Measurements from ENCODE around the gene PPP2R2D.

Gene PPP2R2D

DNA sequence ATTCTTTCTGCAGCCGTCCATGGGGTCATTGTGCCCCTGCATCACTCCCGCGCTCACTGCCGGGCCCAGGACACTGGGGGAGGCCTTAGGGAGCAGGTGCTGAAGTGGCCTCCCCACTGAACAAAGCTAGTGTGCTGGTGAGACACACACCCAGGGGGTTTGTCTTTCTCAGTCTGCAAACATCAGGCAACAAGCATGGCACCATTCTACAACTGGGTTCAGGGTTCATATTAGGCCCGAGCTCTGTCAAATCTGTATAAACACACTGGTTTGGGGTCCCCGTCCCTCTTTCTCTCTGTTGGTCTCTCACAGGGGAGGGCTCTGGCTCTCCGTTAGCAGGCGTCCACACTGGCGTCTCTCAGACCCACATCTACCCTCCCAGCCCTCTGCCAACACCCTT, 11.1 kb upstream of the PPP2R2D start:
- no peak for DNase-seq (ENCODE audit: low spot score)

DNA sequence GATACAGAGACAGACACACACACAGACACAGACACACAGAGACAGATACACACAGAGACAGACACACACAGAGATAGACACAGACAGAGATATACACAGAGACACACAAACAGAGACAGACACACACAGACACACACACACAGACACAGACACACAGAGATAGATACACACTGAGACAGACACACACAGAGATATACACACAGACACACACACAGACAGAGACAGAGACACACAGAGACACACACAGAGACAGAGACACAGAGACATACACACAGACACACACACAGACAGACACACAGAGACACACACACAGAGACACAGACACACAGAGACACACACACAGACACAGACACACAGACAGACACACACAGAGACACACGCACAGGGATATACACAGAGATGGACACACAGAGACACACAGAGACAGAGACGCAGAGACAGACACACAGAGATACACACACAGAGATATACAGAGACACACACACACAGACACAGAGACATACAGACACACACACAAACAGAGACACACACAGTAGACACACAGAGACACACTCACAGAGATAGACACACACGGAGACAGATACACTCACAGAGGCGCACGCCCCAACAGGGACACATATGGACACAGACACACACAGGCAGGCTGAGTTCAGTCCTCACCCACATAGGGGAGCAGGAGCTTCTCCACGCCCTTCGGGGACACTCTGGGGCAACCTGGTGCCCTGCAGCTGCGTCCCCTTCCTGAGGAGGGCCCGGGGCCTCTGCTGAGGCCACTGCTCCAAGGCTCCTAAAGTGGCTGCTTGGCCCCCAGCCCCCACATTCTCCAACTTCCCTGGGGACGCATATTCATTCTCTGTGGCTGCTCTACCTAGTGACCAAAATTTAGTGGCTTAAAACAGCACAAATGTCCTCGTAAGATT, 10.3 kb upstream of the PPP2R2D start:
- no peak for DNase-seq (ENCODE audit: low spot score)

DNA sequence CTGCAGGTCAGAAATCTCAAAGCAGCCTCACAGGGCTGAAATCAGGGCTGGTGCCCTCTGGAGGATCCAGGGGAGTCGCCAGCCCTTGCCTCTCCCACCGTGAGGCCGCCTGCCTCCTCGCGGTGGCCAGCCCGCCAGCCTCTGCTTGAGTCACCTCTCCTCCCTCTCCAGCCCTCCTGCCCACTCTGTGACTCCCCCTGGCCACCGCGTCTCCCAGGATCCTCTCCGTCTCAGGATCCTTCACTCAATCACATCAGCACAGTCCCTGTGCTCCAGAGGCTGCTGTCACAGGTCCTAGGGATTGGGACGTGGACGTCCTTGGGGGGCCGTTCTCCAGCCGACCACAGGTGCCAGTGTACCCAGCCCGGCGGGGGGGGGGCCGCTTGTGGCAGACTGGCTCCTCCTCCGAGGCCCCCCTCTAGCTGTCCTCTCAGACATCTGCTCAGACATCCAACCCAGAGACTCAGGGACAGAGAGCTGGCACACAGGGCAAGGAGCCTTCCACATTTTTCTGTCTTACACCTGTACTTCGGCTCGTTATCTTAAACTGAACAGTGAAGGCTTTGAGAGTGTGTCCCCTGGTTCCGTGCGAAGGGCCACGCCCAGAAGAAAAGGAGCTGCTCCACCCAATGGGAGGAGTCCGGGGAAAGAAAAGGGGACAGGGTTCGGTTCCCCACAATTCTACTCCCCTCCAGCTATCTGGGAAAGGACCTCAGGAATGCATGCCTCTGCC, 9.4 kb upstream of the PPP2R2D start:
- no peak for DNase-seq (ENCODE audit: low spot score)

DNA sequence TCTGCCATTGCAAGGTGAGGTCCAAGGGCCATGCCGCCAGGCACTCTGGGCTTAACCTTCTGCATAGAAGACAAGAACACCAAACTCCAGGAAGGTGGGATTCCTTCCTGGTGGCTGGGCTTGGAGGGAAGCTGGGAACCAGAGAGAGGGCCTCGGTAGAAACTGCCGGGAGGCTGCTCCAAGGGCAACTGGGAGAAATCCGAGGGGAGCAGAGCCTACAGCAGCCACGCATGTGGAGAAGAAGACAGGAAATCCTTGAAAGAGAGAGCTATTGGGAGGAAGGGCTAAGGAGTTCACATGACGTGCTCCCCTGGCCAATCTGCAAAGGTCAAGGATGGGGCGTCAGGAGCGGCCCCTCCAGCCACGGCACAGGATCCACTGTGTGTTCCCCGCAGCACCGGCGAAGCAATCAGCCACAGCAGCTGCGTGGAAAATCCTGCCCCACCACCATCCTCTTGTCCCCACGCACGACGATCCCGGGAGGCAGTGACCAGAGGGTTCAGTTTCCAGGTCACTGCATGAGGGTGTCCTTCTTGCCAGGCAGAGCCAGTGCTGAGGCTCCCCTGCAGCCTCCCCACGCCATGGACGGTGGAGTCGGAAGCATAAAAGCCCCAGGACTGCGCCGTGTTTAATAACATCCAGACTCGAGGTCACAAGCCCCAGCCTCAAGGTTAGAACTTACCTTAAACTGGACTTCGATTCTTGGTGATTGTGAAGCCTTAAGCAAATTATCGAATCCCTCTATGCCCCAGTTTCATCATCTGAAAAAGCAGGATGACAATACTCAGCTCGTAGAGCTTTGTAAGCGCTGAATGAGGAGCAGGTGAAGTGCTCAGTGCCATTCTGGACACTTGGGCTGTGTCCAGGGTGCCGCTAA, 8.6 kb upstream of the PPP2R2D start:
- no peak for DNase-seq (ENCODE audit: low spot score)

DNA sequence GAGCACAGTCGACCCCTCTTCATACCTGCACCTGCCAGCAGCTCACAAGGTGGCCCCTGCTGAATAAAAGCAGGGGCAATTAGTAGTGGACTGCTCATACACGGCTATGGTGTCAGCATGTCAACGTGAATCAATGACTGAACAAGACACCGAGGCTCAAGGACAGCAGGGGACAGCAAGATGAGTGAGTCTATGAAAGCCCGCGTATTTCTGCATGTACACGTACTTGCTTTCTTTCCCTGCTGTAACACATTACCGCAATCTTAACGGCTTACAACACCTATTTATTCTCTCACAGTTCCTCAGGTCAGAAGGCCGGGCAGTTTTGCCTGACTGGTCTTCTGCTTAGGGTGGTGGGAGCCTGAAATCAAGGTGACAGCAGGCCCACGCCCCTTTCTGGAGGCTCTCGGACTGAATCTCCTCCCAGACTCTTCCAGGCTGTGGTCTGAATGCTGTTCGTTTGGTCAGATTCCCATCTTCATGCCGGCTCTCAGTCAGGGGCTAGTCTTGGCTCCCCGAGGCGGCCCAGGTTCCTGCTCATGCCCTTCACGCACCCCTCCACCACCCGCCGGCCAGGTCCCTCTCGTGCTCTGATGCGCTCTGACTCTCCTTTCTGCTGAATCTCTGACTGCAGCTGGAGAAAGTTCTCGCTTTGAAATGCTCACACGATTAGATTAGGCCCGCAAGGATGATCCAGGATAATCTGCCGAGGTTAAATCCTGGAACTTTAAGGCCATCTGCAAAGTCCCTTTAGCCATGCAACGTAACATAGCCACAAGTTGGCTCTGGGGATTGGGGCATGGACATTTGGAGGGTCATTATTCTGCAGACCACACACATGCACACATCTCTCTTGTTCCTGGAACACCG, 7.8 kb upstream of the PPP2R2D start:
- DNase-seq (ENCODE audit: low spot score), result no peak

DNA sequence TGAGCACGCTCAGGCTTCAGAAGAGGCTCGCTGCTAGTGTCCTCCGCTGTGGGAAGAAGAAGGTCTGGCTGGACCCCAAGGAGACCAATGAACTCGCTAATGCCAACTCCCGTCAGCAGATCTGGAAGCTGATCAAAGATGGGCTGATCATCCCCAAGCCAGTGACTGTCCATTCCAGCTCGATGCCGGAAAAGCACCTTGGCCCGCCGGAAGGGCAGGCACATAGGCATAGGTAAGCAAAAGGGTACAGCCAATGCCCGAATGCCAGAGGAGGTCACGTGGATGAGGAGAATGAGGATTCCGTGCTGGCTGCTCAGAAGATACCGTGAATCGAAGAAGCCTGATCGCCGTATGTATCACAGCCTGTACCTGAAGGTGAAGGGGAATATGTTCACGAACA, 5.7 kb upstream of the PPP2R2D start:
- DNase-seq (ENCODE audit: low spot score), result no peak

DNA sequence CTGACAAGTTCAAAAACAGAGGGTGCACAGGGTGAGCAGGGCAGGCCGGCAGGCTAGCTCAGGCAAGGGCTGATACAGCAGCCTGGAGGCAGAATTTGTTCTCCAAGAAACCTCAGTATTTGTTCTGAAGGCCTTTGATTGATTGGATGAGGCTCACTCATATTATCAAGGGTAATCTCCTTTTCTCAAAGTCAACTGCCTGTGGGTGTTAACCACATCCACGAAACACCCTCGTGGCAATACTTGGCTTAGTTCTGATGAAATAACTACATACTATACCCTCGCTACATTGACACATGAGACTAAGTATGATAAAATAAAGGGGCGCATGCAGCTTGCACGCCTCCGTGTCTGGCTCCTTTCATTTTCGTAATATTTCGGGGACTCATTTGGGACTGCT, 4.4 kb upstream of the PPP2R2D start:
- no peak for DNase-seq (ENCODE audit: low spot score)

DNA sequence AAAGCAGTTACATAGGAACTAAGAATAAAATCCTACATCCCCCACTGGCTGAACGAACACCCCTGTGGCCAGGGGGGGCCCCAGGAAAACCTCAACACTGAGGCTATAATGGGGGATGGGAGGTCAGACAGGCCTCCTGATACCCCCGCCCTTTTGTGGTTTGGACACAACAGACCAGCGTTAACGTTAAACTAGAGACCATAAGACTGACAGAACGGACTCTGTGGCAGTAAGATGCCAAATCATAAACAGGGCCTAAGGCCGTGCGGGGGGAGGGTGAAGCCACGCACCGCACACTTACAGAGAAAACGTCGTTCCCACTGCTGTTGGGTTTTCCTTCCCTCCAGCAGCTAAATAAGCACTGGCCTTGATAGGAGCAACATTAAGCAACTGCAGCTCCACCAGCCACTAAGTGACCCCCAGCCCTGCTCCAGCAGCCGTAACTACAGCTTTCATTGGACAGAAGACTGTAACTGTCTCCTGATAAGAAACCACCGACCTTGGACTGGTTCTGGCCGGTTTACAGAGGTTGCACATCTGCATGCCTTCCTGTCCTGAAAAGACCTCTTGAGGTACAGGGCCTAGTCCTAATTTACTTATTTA, 3.4 kb upstream of the PPP2R2D start:
- DNase-seq (ENCODE audit: low spot score), result no peak

DNA sequence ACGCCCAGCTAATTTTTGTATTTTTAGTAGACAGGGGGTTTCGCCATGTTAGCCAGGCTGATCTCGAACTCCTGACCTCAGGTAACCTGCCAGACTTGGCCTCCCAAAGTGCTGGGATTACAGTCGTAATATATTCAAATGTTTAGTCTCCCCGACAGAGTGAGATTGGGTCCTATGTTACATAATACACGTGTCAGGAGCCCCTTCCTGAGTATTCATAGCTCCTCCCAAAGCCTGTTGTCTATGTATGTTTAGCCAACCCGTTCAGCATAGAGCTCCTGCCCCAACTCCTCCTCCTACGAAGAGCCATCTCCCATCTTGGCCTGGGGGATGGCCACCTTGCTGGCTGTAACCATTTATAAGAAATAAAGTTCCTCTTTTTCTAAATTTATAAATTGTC, 2.7 kb upstream of the PPP2R2D start:
- DNase-seq (ENCODE audit: low spot score), result no peak

DNA sequence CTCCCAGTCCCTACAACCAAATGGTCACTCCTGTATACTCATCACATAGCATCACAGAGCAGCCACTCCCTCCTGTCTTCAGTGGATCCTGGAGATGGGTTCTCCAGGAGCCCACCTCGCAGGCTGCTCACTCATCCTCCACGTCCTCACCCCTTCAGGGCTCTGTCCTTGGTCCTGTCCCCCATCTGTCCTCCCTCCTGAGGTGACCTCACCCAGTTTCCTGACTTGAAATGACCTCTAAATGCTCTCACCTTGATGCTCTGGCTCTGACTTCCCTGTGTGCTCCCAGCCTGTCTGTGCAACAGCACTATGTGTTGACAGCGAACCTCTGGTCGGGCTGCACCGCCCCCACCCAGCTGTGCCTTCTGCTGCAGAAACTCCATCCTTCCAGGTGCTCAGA, 2.1 kb upstream of the PPP2R2D start:
- no peak for DNase-seq (ENCODE audit: low spot score)

DNA sequence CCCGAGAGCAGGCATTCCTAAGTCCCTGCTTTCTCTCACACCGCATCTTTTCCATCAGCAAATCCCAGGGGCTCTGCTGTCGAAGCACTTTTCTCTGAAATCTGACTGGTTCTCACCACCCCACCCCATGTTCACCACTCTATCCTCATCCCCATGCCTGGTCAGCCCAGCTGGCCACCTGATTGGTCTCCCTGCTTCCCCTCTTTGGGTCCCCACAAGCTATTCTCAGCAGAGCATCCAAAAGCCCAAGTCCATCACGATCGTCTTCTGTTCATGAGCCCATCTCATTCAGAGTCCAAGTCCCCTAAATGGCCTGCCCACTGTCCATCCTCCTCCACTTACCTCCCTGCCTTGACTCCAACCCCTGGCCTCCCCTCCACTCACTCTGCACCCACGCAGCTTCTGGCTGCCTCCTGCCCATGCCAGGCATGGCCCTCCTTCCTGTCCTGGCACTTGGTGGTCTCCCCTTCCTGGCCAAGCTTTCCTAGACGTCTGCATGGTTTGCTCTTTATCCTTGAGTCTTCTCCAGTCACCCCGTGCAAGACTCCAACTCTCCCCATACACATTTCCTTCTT, 1.6 kb upstream of the PPP2R2D start:
- DNase-seq (ENCODE audit: low spot score), result no peak

DNA sequence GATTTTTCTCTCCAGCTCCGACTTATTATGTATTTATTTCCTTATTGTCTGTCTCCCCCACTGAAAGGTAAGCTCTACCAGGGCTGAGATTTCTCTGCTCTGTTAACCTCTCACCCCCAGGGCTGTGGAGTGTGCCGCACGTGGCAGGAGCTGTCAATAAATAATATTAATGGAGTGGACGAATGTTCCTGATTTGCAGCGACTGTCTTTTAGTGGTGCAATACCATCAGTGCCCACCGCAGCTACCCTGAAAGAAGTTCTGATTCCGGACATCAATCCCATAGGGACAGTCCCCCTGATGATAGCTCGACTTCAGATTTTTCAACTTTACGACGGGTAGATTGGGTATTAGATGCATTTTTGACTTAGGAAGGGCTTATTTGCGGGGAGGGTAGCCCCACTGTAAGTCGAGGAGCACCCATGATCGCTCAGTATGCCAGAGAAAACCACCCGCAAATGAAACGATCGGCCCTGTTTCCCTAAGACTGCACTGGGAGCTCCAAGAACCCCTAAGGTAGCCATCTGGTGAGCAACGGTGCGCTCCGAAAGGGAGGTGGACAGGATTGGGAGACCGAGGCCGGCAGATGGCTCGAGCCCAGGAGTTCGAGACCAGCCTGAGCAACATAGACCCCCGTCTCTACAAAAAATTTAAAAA, 986 bp upstream of the PPP2R2D start:
- DNase-seq (ENCODE audit: low spot score), result no peak

DNA sequence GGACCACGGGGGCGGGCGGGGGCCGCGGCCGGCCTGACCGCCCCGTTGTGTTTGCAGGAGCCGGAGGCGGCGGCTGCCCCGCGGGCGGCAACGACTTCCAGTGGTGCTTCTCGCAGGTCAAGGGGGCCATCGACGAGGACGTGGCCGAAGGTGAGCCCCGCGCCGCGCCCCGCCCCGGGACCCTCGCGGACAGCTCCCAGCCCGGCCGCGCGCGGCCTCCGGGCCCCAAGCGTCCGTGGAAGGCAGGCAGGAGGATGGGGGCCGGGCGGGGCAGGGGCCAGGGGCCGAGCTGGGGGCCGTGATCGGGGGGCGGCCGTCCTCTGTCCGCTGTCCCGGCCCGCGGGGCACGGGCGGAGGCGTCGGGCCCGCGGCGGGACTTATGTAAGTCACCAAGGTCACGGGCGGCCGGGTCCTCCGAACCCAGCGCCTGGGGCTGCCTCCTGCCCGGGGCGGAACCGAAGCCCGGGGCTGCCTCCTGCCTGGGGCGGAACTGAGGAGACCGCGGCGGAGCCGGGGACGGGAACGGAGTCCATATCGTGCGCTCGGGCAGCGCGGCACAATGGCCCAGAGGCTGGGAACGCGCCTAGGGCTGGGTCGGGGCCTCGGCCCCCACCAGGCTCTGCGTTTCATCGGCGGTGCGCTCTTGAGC, 497 bp downstream of the PPP2R2D start:
- no peak for DNase-seq (ENCODE audit: low spot score)

DNA sequence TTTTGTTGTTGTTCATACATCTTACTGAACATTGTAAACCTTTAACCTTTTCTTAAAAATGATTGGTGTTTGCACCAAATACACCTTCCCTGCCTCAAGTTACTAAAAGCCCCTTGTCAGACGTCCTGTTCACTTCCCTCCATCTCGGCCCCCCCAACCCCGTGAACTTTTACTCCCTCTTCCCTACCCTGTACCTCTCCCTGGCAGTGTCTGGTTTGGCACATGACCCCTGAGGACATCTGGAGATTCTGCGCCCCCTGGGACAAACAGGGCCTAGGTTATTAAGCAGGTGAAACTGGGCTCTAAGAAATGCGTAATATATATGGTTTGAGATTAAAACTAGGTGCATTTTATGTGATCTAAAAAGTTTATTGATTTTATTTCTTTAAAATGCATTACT, 1.4 kb downstream of the PPP2R2D start:
- DNase-seq (ENCODE audit: low spot score), result no peak

DNA sequence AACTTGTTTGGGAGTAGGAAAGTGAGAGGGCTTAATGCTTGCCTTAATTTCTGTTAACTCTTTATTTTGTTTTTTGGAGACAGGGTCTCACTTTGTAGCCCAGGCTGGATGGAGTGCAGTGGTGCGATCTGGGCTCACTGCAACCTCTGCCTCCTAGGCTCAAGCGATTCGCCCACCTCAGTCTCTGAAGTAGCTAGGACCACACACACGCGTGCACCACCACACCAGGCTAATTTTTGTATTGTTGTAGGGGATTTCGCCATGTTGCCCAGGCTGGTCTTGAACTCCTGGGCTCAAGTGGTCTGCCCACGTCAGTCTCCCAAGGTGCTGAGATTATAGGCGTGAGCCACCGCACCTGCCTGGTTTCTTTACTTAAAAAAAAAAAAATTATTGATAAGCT, 1.9 kb downstream of the PPP2R2D start:
- DNase-seq (ENCODE audit: low spot score), result no peak

DNA sequence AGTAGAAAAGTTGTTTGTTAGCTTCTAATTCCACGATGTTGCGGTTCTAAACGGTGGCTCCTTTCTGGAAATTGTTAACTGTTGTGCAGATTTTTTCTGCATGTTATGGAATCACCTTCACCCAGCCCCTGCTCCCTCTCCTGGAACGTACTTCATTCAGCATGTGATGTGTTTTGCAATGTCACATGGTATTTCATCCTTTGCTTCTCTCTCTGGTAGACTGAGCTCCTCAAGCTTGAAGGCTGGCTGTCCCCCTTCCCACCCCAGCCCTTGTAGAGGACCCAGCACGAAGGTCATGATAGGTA, 4.4 kb downstream of the PPP2R2D start:
- DNase-seq (ENCODE audit: low spot score), result no peak

DNA sequence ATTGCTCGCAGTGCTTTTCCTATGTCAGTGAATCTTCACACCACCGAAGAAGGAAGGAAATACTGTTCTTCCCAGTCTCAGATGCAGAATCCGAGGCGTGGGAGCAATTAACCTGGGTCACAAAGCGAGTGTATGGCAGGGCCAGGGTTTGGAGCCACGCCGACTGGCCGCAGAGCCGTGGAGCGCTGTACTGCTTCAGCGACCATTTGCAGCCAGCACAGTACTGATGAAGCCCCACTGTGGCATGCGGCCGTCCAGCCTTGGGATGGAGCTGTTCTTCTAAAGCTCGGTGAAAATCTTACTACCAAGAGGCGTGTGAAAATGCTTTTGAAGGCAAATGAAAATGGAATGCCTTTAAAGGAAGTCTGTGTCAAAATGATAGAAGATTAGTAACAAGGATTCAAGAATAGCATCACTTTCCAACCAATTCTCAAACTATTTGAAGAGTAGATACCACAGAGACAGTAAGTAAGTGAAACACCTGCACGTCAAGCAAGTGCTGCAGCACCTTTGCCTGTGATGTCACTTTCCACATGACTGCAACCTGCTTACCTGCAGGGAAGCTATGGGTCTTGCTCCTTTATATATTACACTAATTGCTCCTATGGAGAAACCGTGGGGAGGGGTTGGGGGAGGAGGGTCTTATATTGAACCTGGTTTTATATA, 4.9 kb downstream of the PPP2R2D start:
- DNase-seq (ENCODE audit: low spot score), result no peak

DNA sequence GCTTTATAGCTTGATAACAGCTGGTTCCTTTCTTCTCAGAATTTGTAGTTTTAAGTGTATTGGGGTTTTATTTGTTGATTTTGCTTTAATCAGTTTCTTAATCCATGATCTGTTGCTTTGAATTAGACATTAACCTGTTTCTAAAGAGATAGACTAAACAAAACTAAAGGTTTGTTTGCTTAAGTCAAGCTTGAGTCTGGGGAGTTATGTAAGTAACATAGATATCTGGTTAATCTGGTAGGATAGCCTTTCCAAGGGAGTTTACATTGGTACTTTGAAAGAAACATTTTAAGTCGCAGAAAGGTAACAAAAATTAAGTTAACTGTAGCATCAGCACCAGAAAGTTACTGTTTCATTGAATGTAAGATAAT, 5.4 kb downstream of the PPP2R2D start:
- no peak for DNase-seq (ENCODE audit: low spot score)

DNA sequence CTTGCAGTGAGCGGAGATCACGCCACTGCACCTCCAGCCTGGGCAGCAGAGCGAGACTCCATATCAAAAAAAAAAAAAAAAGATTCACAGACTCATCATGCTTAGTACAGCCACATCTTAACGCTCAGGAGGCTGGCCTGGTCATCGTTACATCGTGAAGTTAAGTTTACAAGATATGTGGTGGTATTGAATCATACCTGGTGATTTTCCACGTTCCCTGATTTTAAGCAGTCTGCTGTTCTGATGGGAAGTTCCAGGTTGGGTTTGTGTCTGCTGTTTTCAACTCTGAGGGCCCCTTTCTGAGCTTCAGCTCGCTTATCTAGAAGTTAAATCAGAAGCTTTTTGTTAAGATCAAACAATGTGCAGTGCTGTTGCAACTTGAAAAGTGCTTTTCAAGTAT, 6.9 kb downstream of the PPP2R2D start:
- DNase-seq (ENCODE audit: low spot score), result no peak

All from kidney capillary endothelial cell (primary cell).